Measurements from ENCODE around the gene NAGLU.

The NAGLU gene

DNA sequence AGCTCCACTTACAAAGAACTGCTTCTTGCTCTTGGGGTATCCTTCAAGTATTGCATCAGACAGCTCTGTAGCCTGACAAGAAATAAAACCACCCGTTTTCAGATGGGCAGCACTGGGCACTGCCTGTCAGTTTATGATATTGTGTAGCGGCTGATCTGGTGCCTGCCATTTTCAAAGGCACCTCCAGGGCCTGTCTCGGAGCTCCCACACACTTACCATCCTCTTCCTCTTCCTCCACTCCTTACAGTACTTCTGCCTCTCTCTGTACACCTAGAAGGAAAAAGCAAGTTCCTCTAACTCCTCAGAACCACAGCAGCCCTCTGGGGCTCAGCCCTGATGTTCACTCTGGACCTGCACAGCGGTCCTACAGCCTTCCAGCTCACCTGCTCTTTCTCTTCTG lies 37.1 kb downstream of the NAGLU start:
- Histone ChIP-seq H3K27me3 (ENCODE audit: control insufficient read depth, insufficient read depth, low read length, poor library complexity, severe bottlenecking) (no peaks in the 10 kb centered on the region), H3K27ac (ENCODE audit: insufficient read depth, low read depth, low read length, poor library complexity, severe bottlenecking) (no peak overlapping the region), H3K4me3 (ENCODE audit: insufficient read depth, low read depth, low read length) (no peak overlapping the region), H3K36me3 (ENCODE audit: control insufficient read depth, insufficient read depth, low read length) (peaks cover 49% of the 10 kb centered on the region), H3K9me3 (ENCODE audit: control insufficient read depth, low read length) (no peaks in the 10 kb centered on the region), H3K4me1 (ENCODE audit: control insufficient read depth, insufficient read depth, low read length) (peaks cover 10% of the 10 kb centered on the region)
- WGBS, 2 experiments: 95% methylated on average over 4 of the region's 4 CpGs

DNA sequence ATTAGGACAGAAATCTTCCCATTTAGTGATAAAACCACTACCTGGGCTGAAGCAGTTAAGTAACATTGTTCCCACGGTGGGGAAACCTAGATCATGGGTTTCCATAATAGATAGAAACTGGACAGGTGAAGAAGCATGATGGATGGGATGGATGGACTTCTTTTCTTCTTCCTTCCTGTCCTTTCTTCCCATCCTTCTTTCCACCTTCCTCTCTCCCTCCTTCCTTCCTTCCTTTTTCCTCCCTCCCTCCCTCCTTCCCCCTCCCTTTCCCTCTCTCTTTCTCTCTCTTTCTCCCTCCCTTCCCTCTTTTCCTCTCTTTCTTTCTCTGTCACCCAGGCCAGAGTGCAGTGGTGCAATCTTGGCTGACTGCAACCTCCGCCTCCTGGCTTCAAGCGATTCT lies 38.4 kb downstream of the NAGLU start:
- WGBS, 2 experiments: 92 to 94% methylated on average over 3 of the region's 3 CpGs
- Histone ChIP-seq H3K27ac (ENCODE audit: insufficient read depth, low read depth, low read length, poor library complexity, severe bottlenecking) (no peak overlapping the region), H3K36me3 (ENCODE audit: control insufficient read depth, insufficient read depth, low read length) (peaks cover 37% of the 10 kb centered on the region), H3K27me3 (ENCODE audit: control insufficient read depth, insufficient read depth, low read length, poor library complexity, severe bottlenecking) (no peaks in the 10 kb centered on the region), H3K4me3 (ENCODE audit: insufficient read depth, low read depth, low read length) (no peak overlapping the region), H3K4me1 (ENCODE audit: control insufficient read depth, insufficient read depth, low read length) (peaks cover 10% of the 10 kb centered on the region), H3K9me3 (ENCODE audit: control insufficient read depth, low read length) (no peaks in the 10 kb centered on the region)

DNA sequence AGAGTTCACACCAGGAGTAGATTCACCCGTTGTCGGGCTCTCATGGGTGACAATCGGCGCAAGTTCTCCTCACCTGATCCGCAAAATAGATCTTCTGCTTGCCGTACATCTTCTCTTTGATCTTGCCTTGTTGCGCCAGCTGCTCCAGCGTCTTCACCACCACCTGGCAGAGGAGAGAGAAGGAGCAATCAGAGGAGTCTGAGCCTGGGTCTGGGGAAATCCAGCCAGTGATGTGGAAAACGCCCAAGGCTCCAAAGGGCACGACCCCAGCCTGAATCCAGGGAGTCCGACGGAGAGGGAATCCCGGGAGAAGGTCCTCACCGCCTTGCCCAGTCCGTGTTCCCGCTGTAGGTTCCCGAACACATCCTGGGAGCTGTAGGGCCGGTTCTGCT lies 41.1 kb downstream of the NAGLU start:
- Histone ChIP-seq H3K9me3 (ENCODE audit: control insufficient read depth, low read length) (no peaks in the 10 kb centered on the region), H3K27ac (ENCODE audit: insufficient read depth, low read depth, low read length, poor library complexity, severe bottlenecking) (no peak overlapping the region), H3K27me3 (ENCODE audit: control insufficient read depth, insufficient read depth, low read length, poor library complexity, severe bottlenecking) (no peaks in the 10 kb centered on the region), H3K36me3 (ENCODE audit: control insufficient read depth, insufficient read depth, low read length) (peaks cover 36% of the 10 kb centered on the region), H3K4me3 (ENCODE audit: insufficient read depth, low read depth, low read length) (peak overlapping the region; percentile 87), H3K4me1 (ENCODE audit: control insufficient read depth, insufficient read depth, low read length) (peaks cover 10% of the 10 kb centered on the region)
- WGBS, 2 experiments: 4% methylated on average over 18 of the region's 18 CpGs

DNA sequence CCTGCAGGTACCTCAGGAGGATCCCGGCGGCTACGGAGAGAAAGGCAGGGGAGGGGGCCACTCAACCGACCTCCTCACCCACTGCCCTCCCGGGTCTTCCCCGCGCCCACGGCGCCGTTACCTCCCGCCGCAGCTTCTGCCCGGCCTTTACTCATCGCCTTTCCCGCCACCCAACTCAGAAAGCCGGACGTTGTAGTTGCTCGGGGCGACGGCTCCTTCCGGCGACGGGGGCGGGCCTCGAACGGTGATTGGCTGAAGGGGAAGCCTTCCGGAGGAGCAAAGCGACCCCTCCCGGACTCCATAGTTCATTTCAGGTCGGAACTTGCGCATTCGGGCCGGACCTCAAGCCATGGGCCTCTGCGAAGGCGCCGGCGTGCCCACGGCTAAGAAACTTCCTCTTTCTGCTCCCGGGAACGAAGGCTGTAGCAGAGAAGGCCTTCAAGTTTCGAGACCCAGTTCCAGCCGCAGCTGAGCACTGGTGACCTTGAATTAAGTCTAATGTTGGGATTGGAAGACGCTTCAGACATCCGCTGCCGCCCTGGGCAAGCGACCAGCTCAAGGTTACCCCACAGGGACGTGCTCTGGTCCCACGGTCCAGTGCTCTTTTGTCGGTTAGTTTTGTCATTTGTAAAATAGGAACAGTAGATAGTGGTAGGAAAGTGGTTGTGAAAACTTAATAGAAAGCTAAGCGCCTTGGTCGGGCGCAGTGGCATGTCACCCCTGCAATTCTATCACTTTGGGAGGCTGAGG lies 41.7 kb downstream of the NAGLU start, which contains the start of gene PSMC3IP:
TSS of gene PSMC3IP (minus strand) at position 198 of the 750 bp plus-strand sequence. CDS start at position 155, 43 bp downstream.
- H3K4me3 ChIP-seq (ENCODE audit: insufficient read depth, low read depth, low read length): peak within 1 kb of the TSS; percentile 87
- H3K36me3 ChIP-seq (ENCODE audit: control insufficient read depth, insufficient read depth, low read length): peaks cover 37% of the 10 kb centered on the region
- peaks cover 10% of the 10 kb centered on the region for H3K4me1 ChIP-seq (ENCODE audit: control insufficient read depth, insufficient read depth, low read length)
- 0 to 1% methylated on average over 52 of the region's 52 CpGs for WGBS, 2 experiments
- H3K9me3 ChIP-seq (ENCODE audit: control insufficient read depth, low read length): no peaks in the 10 kb centered on the region
- no peaks in the 10 kb centered on the region for H3K27me3 ChIP-seq (ENCODE audit: control insufficient read depth, insufficient read depth, low read length, poor library complexity, severe bottlenecking)
- H3K27ac ChIP-seq (ENCODE audit: insufficient read depth, low read depth, low read length, poor library complexity, severe bottlenecking): peak within 1 kb of the TSS; percentile 77

DNA sequence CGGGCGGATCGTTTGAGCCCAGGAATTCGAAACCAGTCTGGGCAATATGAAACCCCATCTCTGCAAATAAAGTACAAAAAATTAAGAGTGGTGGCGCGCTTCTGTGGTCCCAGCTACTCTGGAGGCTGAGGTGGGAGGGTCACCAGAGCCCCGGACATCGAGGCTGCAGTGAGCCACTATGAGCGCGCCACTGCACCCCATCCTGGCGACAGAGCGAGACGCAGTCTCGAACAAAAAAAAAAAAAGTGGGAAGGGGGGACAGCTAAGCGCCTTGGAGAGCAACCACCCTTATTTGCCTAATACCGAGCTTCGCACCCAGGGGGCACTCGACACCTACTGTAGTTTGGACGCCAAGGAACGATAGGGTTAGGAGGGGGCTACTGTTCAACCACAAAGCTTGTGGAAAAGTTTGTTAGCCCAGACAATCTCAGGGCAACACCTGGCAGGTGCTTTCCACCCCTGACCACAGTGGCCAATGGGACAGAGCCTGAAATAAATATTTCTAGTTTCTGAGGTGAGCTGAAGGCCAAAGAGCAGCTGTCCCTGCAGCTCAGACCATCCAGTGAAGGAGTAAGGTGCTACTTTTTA lies 42.3 kb downstream of the NAGLU start:
- Histone ChIP-seq H3K27me3 (ENCODE audit: control insufficient read depth, insufficient read depth, low read length, poor library complexity, severe bottlenecking) (no peaks in the 10 kb centered on the region), H3K4me1 (ENCODE audit: control insufficient read depth, insufficient read depth, low read length) (peaks cover 10% of the 10 kb centered on the region), H3K9me3 (ENCODE audit: control insufficient read depth, low read length) (no peaks in the 10 kb centered on the region), H3K4me3 (ENCODE audit: insufficient read depth, low read depth, low read length) (peak overlapping the region; percentile 87), H3K27ac (ENCODE audit: insufficient read depth, low read depth, low read length, poor library complexity, severe bottlenecking) (peak overlapping the region; percentile 77), H3K36me3 (ENCODE audit: control insufficient read depth, insufficient read depth, low read length) (peaks cover 37% of the 10 kb centered on the region)
- 1 to 2% methylated on average over 20 of the region's 20 CpGs for WGBS, 2 experiments

DNA sequence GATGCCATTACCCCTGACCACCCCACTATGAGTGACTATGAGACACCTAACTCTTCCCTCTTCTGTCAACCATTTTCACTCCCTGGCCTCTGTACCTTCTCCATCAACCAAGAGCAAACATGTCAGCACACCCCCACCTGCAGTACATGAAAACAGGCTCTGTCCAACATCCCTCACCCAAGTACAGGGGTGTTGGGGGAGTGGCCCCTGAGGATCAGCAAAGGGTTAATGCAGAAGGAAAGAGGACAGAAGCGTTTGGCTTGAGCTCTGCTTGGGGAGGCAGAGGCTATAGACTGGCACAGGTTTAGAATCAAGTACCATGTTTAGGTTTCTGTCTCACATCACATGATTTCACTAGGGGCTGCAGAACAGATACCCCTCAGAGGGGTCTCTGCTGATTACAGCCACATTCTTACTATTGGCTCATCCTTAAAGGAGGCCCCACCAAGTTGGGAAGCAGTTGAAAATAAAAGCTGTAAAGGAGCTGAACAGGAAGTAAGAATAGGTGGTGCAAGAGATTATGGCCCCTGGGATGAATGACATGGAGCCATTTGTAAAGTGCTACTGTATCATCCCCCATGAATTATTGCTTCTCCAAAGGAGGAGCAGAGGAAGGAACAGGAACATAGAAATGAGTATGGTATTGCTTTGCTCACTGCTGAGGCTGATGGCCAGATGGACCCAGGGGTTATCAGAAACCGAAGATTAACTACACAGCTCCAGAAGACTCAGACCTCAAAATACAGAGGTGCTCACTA lies 43.9 kb downstream of the NAGLU start:
- no peaks in the 10 kb centered on the region for H3K9me3 ChIP-seq (ENCODE audit: control insufficient read depth, low read length)
- H3K27me3 ChIP-seq (ENCODE audit: control insufficient read depth, insufficient read depth, low read length, poor library complexity, severe bottlenecking): no peaks in the 10 kb centered on the region
- H3K27ac ChIP-seq (ENCODE audit: insufficient read depth, low read depth, low read length, poor library complexity, severe bottlenecking): no peak overlapping the region
- WGBS, 2 experiments: 74 to 92% methylated on average over 2 of the region's 2 CpGs
- peaks cover 10% of the 10 kb centered on the region for H3K4me1 ChIP-seq (ENCODE audit: control insufficient read depth, insufficient read depth, low read length)
- H3K36me3 ChIP-seq (ENCODE audit: control insufficient read depth, insufficient read depth, low read length): peaks cover 33% of the 10 kb centered on the region
- H3K4me3 ChIP-seq (ENCODE audit: insufficient read depth, low read depth, low read length): no peak overlapping the region

DNA sequence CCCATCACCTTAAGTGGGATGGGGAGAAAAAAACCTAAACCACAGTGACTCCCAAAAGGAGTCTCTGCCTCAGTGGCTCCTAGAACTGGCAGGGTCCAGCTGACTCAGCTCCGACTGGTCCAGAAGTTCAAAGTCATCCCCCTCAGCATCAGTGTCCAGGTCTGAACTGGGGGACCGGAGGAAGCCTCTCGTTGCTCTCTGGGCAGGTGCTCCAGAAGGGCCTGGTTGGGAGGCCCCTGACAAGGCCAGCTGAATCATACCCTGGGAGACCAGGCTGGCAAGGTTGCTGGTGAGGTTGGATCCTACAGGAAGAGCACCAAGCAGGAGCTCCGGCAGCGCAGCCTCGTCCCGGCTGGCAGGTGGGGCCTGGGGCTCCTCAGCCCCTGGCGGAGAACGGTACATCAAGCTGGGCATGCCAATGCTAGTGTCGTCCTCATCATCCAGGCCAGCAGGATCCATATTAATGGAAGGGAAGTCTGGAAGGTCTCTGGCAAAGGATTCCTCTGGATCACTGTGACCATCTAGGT lies 45.8 kb downstream of the NAGLU start:
- H3K4me1 ChIP-seq (ENCODE audit: control insufficient read depth, insufficient read depth, low read length): peaks cover under 1% of the 10 kb centered on the region
- whole genome bisulfite sequencing, 2 experiments: 96% methylated on average over 10 of the region's 10 CpGs
- no peaks in the 10 kb centered on the region for H3K27me3 ChIP-seq (ENCODE audit: control insufficient read depth, insufficient read depth, low read length, poor library complexity, severe bottlenecking)
- H3K9me3 ChIP-seq (ENCODE audit: control insufficient read depth, low read length): no peaks in the 10 kb centered on the region
- H3K36me3 ChIP-seq (ENCODE audit: control insufficient read depth, insufficient read depth, low read length): peaks cover 48% of the 10 kb centered on the region
- no peak overlapping the region for H3K4me3 ChIP-seq (ENCODE audit: insufficient read depth, low read depth, low read length)
- no peak overlapping the region for H3K27ac ChIP-seq (ENCODE audit: insufficient read depth, low read depth, low read length, poor library complexity, severe bottlenecking)

DNA sequence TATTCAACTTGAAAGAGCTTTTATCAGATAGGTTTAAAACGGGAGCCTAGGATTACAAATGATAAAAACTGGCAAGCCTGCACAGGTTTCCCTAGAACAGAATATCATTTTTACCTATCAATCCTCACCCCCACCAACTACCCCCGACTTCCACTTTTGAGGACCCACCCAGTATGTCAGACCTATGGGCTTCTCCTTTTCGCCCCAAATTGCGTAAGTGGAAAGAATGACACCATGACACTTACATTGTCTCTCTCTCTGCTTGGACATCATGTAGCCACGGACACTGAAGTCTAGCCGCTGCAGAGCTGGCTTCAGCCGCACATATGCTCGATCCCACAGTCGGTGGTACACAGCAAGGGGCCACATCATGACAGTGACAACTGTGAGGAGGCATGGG lies 48.8 kb downstream of the NAGLU start:
- Histone ChIP-seq H3K27ac (ENCODE audit: insufficient read depth, low read depth, low read length, poor library complexity, severe bottlenecking) (no peak overlapping the region), H3K4me3 (ENCODE audit: insufficient read depth, low read depth, low read length) (no peak overlapping the region), H3K4me1 (ENCODE audit: control insufficient read depth, insufficient read depth, low read length) (no peaks in the 10 kb centered on the region), H3K36me3 (ENCODE audit: control insufficient read depth, insufficient read depth, low read length) (peaks cover 51% of the 10 kb centered on the region), H3K27me3 (ENCODE audit: control insufficient read depth, insufficient read depth, low read length, poor library complexity, severe bottlenecking) (no peaks in the 10 kb centered on the region), H3K9me3 (ENCODE audit: control insufficient read depth, low read length) (no peaks in the 10 kb centered on the region)
- 96 to 97% methylated on average over 8 of the region's 9 CpGs for WGBS, 2 experiments

DNA sequence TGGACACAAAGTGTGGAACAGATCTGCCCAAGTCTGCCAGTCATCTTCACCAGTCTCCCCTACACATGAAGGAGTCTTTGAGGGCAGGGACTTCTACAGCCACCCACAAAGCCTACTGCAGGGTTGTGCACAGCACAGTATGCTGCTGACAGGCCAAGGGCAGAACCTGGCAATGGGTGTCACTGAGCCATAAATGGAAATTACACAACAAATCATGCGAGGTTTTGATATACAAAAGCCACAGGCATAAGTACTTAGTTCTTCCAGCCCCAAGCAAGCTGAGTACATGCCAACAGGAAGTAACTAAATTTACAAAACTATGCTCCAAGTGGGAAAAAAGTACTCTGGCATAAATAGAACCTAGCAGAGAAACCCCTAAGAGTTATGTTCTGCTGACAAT lies 49.3 kb downstream of the NAGLU start:
- no peak overlapping the region for H3K4me3 ChIP-seq (ENCODE audit: insufficient read depth, low read depth, low read length)
- WGBS, 2 experiments: 100% methylated on average over 1 of the region's 1 CpG
- H3K27ac ChIP-seq (ENCODE audit: insufficient read depth, low read depth, low read length, poor library complexity, severe bottlenecking): no peak overlapping the region
- no peaks in the 10 kb centered on the region for H3K9me3 ChIP-seq (ENCODE audit: control insufficient read depth, low read length)
- no peaks in the 10 kb centered on the region for H3K4me1 ChIP-seq (ENCODE audit: control insufficient read depth, insufficient read depth, low read length)
- H3K36me3 ChIP-seq (ENCODE audit: control insufficient read depth, insufficient read depth, low read length): peaks cover 51% of the 10 kb centered on the region
- no peaks in the 10 kb centered on the region for H3K27me3 ChIP-seq (ENCODE audit: control insufficient read depth, insufficient read depth, low read length, poor library complexity, severe bottlenecking)

Measured in ectodermal cell (in vitro differentiated cells).